Stomach (tissue), 19 donors: Measurements from ENCODE around the gene SEC11A. TPM values are rescaled to one million over a fixed set of nuclear protein-coding genes. Genes with fewer than 3 reads are reported as not detected.

Experiments
- DNase-seq, 2 donors: peaks; one replicate each; pipeline versions ENCODE4 v3.0.0 to v3.0.0-alpha.2; 2013 to 2019
- H3K27ac ChIP-seq, 5 donors: fragments of 200-600 bp in 4 of 5; sonication (generic) in 4 of 5; one replicate each; pipeline ENCODE4 v1.5.1; 2013 to 2019; ENCODE audit warnings: mild to moderate bottlenecking in 1 of 5, moderate library complexity in 1 of 5
- H3K27me3 ChIP-seq, 3 donors: fragments of 200-600 bp; sonication (generic); one replicate each; pipeline ENCODE4 v1.5.1; 2017 to 2019; ENCODE audit warnings: mixed run types in 1 of 3
- H3K36me3 ChIP-seq, 4 donors: fragments of 200-600 bp; sonication (generic); 1 replicate in 3 of 4; 2 replicates in 1 of 4; pipeline ENCODE4 v1.5.1; 2016 to 2019
- H3K4me1 ChIP-seq, 4 donors: fragments of 200-600 bp; sonication (generic); one replicate each; pipeline ENCODE4 v1.5.1; 2016 to 2019
- H3K4me3 ChIP-seq, 4 donors: fragments of 200-600 bp; sonication (generic) in 3 of 4; one replicate each; pipeline ENCODE4 v1.5.1; 2016 to 2019; ENCODE audit warnings: mild to moderate bottlenecking in 1 of 4
- H3K9me3 ChIP-seq, 4 donors: fragments of 200-600 bp; sonication (generic); one replicate each; pipeline ENCODE4 v1.5.1; 2016 to 2019
- EP300 ChIP-seq: sonication (generic); formaldehyde crosslinking; IDR thresholded peaks from one replicate; pipeline ENCODE4 v1.6.1; 2017; ENCODE audit warnings: antibody characterized with exemption
- POLR2A ChIP-seq, 4 donors: fragments of 450-650 bp; IDR thresholded peaks; one replicate each; pipeline ENCODE4 v1.6.1; 2016; ENCODE audit warnings: antibody characterized with exemption in 4 of 4, control low read depth in 2 of 4, mild to moderate bottlenecking in 1 of 4, moderate library complexity in 1 of 4
- POLR2AphosphoS5 ChIP-seq, 3 donors: sonication (generic); formaldehyde crosslinking; IDR thresholded peaks; one replicate each; pipeline ENCODE4 v1.6.1; 2016; ENCODE audit warnings: antibody characterized with exemption in 3 of 3
- WGBS, 5 donors: extraction: QIAGEN DNeasy Blood & Tissue Kit in 3 of 5; methylation state at CpG; one replicate each; pipeline versions ENCODE4 v1.1.5 to v1.1.7; 2013 to 2018; 5-methylcytosine and 5-hydroxymethylcytosine counted together
- intact Hi-C: fragments of 100-400 bp; cut with DNase I; formaldehyde crosslinking; loops from one replicate; pipeline ENCODE4 v1.15.1; 2023; ENCODE audit warnings: low total_unique reads
- long read RNA-seq, 10 donors: transcript quantifications; one replicate each; lab custom pipeline, GENCODE V29; 2026
- polyA plus RNA-seq, 3 donors: library from polyadenylated mRNA; stranded (reverse); fragments of 200-250 nt; gene quantifications; one replicate each; pipeline ENCODE4 v1.2.3, GENCODE V29; 2013
- total RNA-seq, 5 donors: library from RNA; depleted of rRNA; stranded (reverse); fragments of >200 nt; gene quantifications; one replicate each; pipeline versions ENCODE4 v1.1.0 to v1.2.3, GENCODE V29; 2014 to 2016
- TF ChIP-seq, protein P1 (sequence below), 7 experiments: fragments of 450-650 bp in 4 of 7; fragments of 200-600 bp in 3 of 7; sonication (generic) in 3 of 7; IDR thresholded peaks; one replicate each; pipeline ENCODE4 v1.5.1; 2016 to 2019; ENCODE audit warnings: antibody characterized with exemption in 7 of 7, control low read depth in 2 of 7, mild to moderate bottlenecking in 1 of 7
- donor health status: healthy with polysubstance abuse.
- donor health status: Bipolar disorder and iron deficiency.
- donor health status: healthy.

Gene SEC11A
- total RNA-seq = 100 to 1,000 TPM in 1 of 5 donors, 10 to 100 TPM in 4; 24.3 to 181 (median 37.9) TPM
- 100 to 1,000 TPM; 108 to 186 (median 165) TPM for polyA plus RNA-seq
- long read RNA-seq, donor 1, transcript SEC11A-207 (1 exons, 2,204 nt) = minor isoform, 21 of 47 reads
- long read RNA-seq, donor 1, transcript SEC11A-201 (6 exons, 1,656 nt) = major isoform, 22 of 47 reads
- long read RNA-seq, donor 1, partial matches to known transcripts = 0 of 47 reads
- long read RNA-seq, donor 1, other reads (novel, unspliced or antisense) = 0 of 47 reads
- long read RNA-seq, donor 2, transcript SEC11A-201 (6 exons, 1,656 nt) = major isoform, 41 of 56 reads
- long read RNA-seq, donor 2, transcript SEC11A-207 (1 exons, 2,204 nt) = minor isoform, 12 of 56 reads
- long read RNA-seq, donor 2, partial matches to known transcripts = 0 of 56 reads
- long read RNA-seq, donor 2, other reads (novel, unspliced or antisense) = 0 of 56 reads
- long read RNA-seq, donor 3, transcript SEC11A-207 (1 exons, 2,204 nt) = major isoform, 100 of 142 reads
- long read RNA-seq, donor 3, transcript SEC11A-201 (6 exons, 1,656 nt) = minor isoform, 34 of 142 reads
- long read RNA-seq, donor 3, transcript SEC11A-206 (2 exons, 3,626 nt) = minor isoform, 6 of 142 reads
- long read RNA-seq, donor 3, partial matches to known transcripts = 0 of 142 reads
- long read RNA-seq, donor 3, other reads (novel, unspliced or antisense) = 0 of 142 reads
- long read RNA-seq, donor 4, transcript SEC11A-207 (1 exons, 2,204 nt) = major isoform, 6 of 8 reads
- long read RNA-seq, donor 4, partial matches to known transcripts = 0 of 8 reads
- long read RNA-seq, donor 4, other reads (novel, unspliced or antisense) = 0 of 8 reads
- long read RNA-seq, donor 5, transcript SEC11A-207 (1 exons, 2,204 nt) = major isoform, 82 of 149 reads
- long read RNA-seq, donor 5, transcript SEC11A-206 (2 exons, 3,626 nt) = minor isoform, 8 of 149 reads
- long read RNA-seq, donor 5, transcript SEC11A-201 (6 exons, 1,656 nt) = minor isoform, 54 of 149 reads
- long read RNA-seq, donor 5, partial matches to known transcripts = 0 of 149 reads
- long read RNA-seq, donor 5, other reads (novel, unspliced or antisense) = 0 of 149 reads
- long read RNA-seq, donor 6, transcript SEC11A-207 (1 exons, 2,204 nt) = minor isoform, 88 of 212 reads
- long read RNA-seq, donor 6, transcript SEC11A-202 (7 exons, 1,223 nt) = minor isoform, 6 of 212 reads
- long read RNA-seq, donor 6, transcript SEC11A-206 (2 exons, 3,626 nt) = minor isoform, 8 of 212 reads
- long read RNA-seq, donor 6, transcript SEC11A-201 (6 exons, 1,656 nt) = major isoform, 106 of 212 reads
- long read RNA-seq, donor 6, partial matches to known transcripts = 0 of 212 reads
- long read RNA-seq, donor 6, other reads (novel, unspliced or antisense) = 0 of 212 reads
- long read RNA-seq, donor 7, transcript SEC11A-201 (6 exons, 1,656 nt) = minor isoform, 45 of 144 reads
- long read RNA-seq, donor 7, transcript SEC11A-207 (1 exons, 2,204 nt) = major isoform, 93 of 144 reads
- long read RNA-seq, donor 7, partial matches to known transcripts = 0 of 144 reads
- long read RNA-seq, donor 7, other reads (novel, unspliced or antisense) = 0 of 144 reads
- long read RNA-seq, donor 8, transcript SEC11A-201 (6 exons, 1,656 nt) = minor isoform, 74 of 222 reads
- long read RNA-seq, donor 8, transcript SEC11A-206 (2 exons, 3,626 nt) = minor isoform, 9 of 222 reads
- long read RNA-seq, donor 8, transcript SEC11A-207 (1 exons, 2,204 nt) = major isoform, 133 of 222 reads
- long read RNA-seq, donor 8, partial matches to known transcripts = 0 of 222 reads
- long read RNA-seq, donor 8, other reads (novel, unspliced or antisense) = 0 of 222 reads
- long read RNA-seq, donor 9, transcript SEC11A-207 (1 exons, 2,204 nt) = major isoform, 127 of 200 reads
- long read RNA-seq, donor 9, transcript SEC11A-202 (7 exons, 1,223 nt) = minor isoform, 6 of 200 reads
- long read RNA-seq, donor 9, transcript SEC11A-201 (6 exons, 1,656 nt) = minor isoform, 54 of 200 reads
- long read RNA-seq, donor 9, transcript SEC11A-206 (2 exons, 3,626 nt) = minor isoform, 8 of 200 reads
- long read RNA-seq, donor 9, partial matches to known transcripts = 0 of 200 reads
- long read RNA-seq, donor 9, other reads (novel, unspliced or antisense) = 0 of 200 reads
- long read RNA-seq, donor 10, transcript SEC11A-201 (6 exons, 1,656 nt) = minor isoform, 31 of 80 reads
- long read RNA-seq, donor 10, transcript SEC11A-207 (1 exons, 2,204 nt) = major isoform, 47 of 80 reads
- long read RNA-seq, donor 10, partial matches to known transcripts = 0 of 80 reads
- long read RNA-seq, donor 10, other reads (novel, unspliced or antisense) = 0 of 80 reads

DNA sequence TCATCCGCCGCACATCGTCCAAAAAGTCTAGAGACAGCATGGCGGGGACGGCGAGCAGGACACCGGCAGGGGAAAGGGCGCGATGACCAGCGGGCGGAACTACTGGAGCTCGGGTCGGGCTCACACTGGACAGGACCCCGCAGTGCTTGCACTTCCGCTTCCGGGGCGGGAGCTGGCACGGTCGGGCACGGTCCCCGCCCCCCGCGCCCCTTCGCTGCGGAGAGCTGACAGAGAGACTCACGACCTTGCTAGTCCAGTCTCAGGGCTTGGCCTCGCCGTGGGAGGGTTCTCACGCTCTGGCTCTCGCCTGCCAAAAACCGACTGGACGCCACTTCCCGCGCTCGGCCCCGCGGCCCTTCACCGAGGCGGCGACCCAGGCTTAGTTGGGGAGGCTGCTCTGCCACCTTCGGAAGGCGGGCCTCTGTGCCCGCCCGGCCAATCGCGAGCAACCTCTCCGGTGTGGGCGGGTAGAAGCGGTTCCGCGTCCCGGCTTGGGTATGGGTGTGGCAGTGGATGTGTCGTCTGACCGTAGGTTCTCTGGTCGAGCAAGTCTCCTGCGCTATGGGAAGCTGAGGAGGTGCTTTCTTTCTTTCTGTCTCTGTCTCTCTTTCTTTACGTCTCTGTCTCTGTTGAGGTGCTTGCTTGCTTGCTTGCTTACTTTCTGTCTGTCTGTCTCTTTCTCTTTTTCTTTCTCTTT lies at the start of gene SEC11A:
SEC11A (minus strand) TSS at position 104 of the 697 bp plus-strand sequence; CDS start at position 40, 64 bp downstream.
- H3K27ac ChIP-seq = peak within 1 kb of the TSS; percentile 94 to 99 (median 96)
- peaks cover 2 to 4% (median 3%) of the 10 kb centered on the region in 4 donors for H3K36me3 ChIP-seq
- H3K4me1 ChIP-seq = peaks cover 19 to 38% (median 31%) of the 10 kb centered on the region in 4 donors
- H3K4me3 ChIP-seq = peak within 1 kb of the TSS; percentile 70 to 95 (median 81)
- H3K9me3 ChIP-seq = no peaks in the 10 kb centered on the region
- no peaks in the 10 kb centered on the region for H3K27me3 ChIP-seq
- peak; percentile 97 for DNase-seq
- 0 to 1% (median 0%) methylated on average over 40 to 57 of the region's 57 CpGs for WGBS, 5 donors
- intact Hi-C loops = no loop called here
- TF ChIP-seq POLR2A (IDR thresholded peaks at IDR 0.05) = peak in 2 of 4 donors; percentile 87 to 94
- peak; percentile 64 to 95 (median 82) for TF ChIP-seq POLR2AphosphoS5 (IDR thresholded peaks at IDR 0.05)
- TF ChIP-seq, protein P1, sequence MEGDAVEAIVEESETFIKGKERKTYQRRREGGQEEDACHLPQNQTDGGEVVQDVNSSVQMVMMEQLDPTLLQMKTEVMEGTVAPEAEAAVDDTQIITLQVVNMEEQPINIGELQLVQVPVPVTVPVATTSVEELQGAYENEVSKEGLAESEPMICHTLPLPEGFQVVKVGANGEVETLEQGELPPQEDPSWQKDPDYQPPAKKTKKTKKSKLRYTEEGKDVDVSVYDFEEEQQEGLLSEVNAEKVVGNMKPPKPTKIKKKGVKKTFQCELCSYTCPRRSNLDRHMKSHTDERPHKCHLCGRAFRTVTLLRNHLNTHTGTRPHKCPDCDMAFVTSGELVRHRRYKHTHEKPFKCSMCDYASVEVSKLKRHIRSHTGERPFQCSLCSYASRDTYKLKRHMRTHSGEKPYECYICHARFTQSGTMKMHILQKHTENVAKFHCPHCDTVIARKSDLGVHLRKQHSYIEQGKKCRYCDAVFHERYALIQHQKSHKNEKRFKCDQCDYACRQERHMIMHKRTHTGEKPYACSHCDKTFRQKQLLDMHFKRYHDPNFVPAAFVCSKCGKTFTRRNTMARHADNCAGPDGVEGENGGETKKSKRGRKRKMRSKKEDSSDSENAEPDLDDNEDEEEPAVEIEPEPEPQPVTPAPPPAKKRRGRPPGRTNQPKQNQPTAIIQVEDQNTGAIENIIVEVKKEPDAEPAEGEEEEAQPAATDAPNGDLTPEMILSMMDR (IDR thresholded peaks at IDR 0.05) = no peak

DNA sequence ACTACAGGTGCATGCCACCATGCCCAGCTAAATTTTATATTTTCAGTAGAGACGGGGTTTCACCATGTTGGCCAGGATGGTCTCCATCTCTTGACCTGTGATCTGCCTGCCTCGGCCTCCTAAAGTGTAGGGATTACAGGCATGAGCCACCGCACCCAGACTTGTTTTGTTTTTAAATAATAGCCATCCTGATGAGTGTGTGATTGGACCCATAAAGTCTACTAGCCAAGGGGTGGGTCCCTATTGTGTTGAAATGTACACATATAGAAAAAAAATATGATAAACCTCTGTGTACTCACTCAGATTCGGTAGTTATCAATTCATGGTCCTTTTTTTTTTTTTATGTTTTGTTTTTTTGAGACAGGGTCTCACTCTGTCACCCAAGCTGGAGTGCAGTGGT lies 49.7 kb upstream of the SEC11A start:
- Histone ChIP-seq H3K4me3 (no peak overlapping the region), H3K4me1 (peaks cover 28 to 53% (median 40%) of the 10 kb centered on the region in 4 donors), H3K27ac (no peak overlapping the region), H3K27me3 (no peaks in the 10 kb centered on the region), H3K9me3 (no peaks in the 10 kb centered on the region), H3K36me3 (peaks cover 11 to 56% (median 51%) of the 10 kb centered on the region in 4 donors)
- TF ChIP-seq, protein P1 (IDR thresholded peaks at IDR 0.05) = no peak
- TF ChIP-seq POLR2AphosphoS5 (IDR thresholded peaks at IDR 0.05) = no peak
- TF ChIP-seq POLR2A (IDR thresholded peaks at IDR 0.05) = no peak
- 59 to 77% (median 69%) methylated on average over 4 of the region's 4 CpGs for WGBS, 5 donors
- DNase-seq = no peak
- intact Hi-C loops = no loop called here

DNA sequence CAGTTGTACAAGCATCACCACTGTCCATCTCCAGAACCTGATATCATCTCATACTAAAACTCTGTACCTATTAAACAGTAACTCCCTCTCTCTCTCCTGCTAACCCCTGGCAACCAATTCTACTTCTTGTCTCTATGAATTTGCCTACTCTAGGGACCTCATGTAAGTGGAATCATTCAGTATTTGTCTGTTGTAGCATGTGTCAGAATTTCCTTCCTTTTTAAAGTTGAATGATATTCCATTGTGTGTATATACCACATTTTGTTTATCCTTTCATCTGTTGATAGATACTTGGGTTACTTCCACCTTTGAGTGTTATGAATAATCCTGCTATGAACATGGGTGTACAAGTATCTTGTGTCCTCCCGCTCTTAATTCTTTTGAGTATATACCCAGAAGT lies 49.0 kb upstream of the SEC11A start:
- 95 to 98% (median 97%) methylated on average over 1 of the region's 1 CpG for WGBS, 5 donors
- Histone ChIP-seq H3K27me3 (no peaks in the 10 kb centered on the region), H3K4me1 (peaks cover 33 to 58% (median 47%) of the 10 kb centered on the region in 4 donors), H3K27ac (no peak overlapping the region), H3K36me3 (peaks cover 11 to 53% (median 50%) of the 10 kb centered on the region in 4 donors), H3K4me3 (no peak overlapping the region), H3K9me3 (no peaks in the 10 kb centered on the region)
- TF ChIP-seq EP300 = no peak
- no peak for TF ChIP-seq POLR2A (IDR thresholded peaks at IDR 0.05)
- TF ChIP-seq, protein P1 (IDR thresholded peaks at IDR 0.05) = no peak
- TF ChIP-seq POLR2AphosphoS5 (IDR thresholded peaks at IDR 0.05) = no peak
- intact Hi-C loops = no loop called here
- no peak for DNase-seq
